ENCODE data around the gene TXNDC15. TPM values are rescaled to one million over a fixed set of nuclear protein-coding genes. Genes with fewer than 3 reads are reported as not detected.
"Not testable (repeated sequence)": the region's sequence is repeated elsewhere in the genome, so short reads cannot be mapped to it uniquely, and the experiment has no call there.

TXNDC15 gene
- total RNA-seq, 1 donor: 87.2 TPM

DNA sequence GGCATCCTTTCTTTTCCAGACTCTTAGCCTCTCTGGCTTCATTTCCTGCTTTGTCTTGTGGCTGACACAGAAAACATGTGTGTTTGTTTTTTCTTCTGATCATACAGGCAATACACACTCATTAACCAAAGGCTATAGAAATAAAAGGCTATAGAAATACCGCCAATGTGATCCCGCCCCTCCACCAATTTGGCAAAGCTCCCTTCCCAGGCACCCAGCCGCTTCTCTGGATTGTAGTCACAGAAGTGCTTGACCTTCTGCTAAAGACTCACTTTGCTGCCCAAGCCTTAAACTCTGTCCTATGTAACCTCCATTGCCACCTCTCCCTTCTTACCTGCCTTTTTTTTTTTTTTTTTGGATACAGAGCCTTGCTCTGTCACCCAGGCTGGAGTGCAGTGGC is 5.3 kb downstream of the TXNDC15 start:
- DNase-seq (ENCODE audit: insufficient read length, low spot score, missing footprints): no peak
- Histone ChIP-seq H3K27ac (ENCODE audit: low read depth, low read length) (no peak overlapping the region), H3K36me3 (ENCODE audit: insufficient read depth, low read length) (no peaks in the 10 kb centered on the region), H3K4me2 (ENCODE audit: insufficient read depth, low read length) (no peak overlapping the region), H3K27me3 (ENCODE audit: insufficient read depth, low read length) (no peaks in the 10 kb centered on the region), H3K9me3 (ENCODE audit: low read depth, low read length) (no peaks in the 10 kb centered on the region), H3K79me2 (ENCODE audit: insufficient read depth, low read length) (peaks cover 50% of the 10 kb centered on the region), H3K4me1 (ENCODE audit: insufficient read depth, low read length) (peaks cover 2% of the 10 kb centered on the region), H3K4me3 (ENCODE audit: insufficient read depth, low read length) (no peak overlapping the region), H2AFZ (ENCODE audit: low read length) (no peak overlapping the region), H4K20me1 (ENCODE audit: insufficient read depth, low read length) (peaks cover 12% of the 10 kb centered on the region)
- TF ChIP-seq, protein P1, sequence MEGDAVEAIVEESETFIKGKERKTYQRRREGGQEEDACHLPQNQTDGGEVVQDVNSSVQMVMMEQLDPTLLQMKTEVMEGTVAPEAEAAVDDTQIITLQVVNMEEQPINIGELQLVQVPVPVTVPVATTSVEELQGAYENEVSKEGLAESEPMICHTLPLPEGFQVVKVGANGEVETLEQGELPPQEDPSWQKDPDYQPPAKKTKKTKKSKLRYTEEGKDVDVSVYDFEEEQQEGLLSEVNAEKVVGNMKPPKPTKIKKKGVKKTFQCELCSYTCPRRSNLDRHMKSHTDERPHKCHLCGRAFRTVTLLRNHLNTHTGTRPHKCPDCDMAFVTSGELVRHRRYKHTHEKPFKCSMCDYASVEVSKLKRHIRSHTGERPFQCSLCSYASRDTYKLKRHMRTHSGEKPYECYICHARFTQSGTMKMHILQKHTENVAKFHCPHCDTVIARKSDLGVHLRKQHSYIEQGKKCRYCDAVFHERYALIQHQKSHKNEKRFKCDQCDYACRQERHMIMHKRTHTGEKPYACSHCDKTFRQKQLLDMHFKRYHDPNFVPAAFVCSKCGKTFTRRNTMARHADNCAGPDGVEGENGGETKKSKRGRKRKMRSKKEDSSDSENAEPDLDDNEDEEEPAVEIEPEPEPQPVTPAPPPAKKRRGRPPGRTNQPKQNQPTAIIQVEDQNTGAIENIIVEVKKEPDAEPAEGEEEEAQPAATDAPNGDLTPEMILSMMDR (IDR thresholded peaks at IDR 0.05; ENCODE audit: extremely low read depth, low read depth, low read length): no peak

- H3K4me3 ChIP-seq (ENCODE audit: insufficient read depth, low read length); H2AFZ ChIP-seq (ENCODE audit: low read length); H3K36me3 ChIP-seq (ENCODE audit: insufficient read depth, low read length); DNase-seq (ENCODE audit: insufficient read length, low spot score, missing footprints); H3K27ac ChIP-seq (ENCODE audit: low read depth, low read length); H3K4me2 ChIP-seq (ENCODE audit: insufficient read depth, low read length); H3K9me3 ChIP-seq (ENCODE audit: low read depth, low read length); H3K4me1 ChIP-seq (ENCODE audit: insufficient read depth, low read length); H3K27me3 ChIP-seq (ENCODE audit: insufficient read depth, low read length): not testable (repeated sequence)
- Histone ChIP-seq H3K79me2 (ENCODE audit: insufficient read depth, low read length) (peaks cover 57% of the 10 kb centered on the region), H4K20me1 (ENCODE audit: insufficient read depth, low read length) (peaks cover 22% of the 10 kb centered on the region)
Measured at GRCh38 chr5:134880937-134881336, 6.8 kb downstream of the TXNDC15 start.

DNA sequence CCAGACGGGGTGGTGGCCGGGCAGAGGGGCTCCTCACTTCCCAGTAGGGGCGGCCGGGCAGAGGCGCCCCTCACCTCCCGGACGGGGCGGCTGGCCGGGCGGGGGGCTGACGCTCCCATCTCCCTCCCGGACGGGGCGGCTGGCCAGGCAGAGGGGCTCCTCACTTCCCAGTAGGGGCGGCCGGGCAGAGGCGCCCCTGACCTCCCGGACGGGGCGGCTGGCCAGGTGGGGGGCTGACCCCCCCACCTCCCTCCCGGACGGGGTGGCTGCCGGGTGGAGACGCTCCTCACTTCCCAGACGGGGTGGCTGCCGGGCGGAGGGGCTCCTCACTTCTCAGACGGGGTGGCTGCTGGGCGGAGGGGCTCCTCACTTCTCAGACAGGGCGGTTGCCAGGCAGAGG is 7.5 kb downstream of the TXNDC15 start:
- H3K4me1 ChIP-seq (ENCODE audit: insufficient read depth, low read length); H3K27me3 ChIP-seq (ENCODE audit: insufficient read depth, low read length); H3K4me2 ChIP-seq (ENCODE audit: insufficient read depth, low read length); DNase-seq (ENCODE audit: insufficient read length, low spot score, missing footprints); H3K4me3 ChIP-seq (ENCODE audit: insufficient read depth, low read length); H3K36me3 ChIP-seq (ENCODE audit: insufficient read depth, low read length); H2AFZ ChIP-seq (ENCODE audit: low read length); H3K27ac ChIP-seq (ENCODE audit: low read depth, low read length); H3K9me3 ChIP-seq (ENCODE audit: low read depth, low read length): not testable (repeated sequence)
- Histone ChIP-seq H3K79me2 (ENCODE audit: insufficient read depth, low read length) (peaks cover 57% of the 10 kb centered on the region), H4K20me1 (ENCODE audit: insufficient read depth, low read length) (peaks cover 28% of the 10 kb centered on the region)

DNA sequence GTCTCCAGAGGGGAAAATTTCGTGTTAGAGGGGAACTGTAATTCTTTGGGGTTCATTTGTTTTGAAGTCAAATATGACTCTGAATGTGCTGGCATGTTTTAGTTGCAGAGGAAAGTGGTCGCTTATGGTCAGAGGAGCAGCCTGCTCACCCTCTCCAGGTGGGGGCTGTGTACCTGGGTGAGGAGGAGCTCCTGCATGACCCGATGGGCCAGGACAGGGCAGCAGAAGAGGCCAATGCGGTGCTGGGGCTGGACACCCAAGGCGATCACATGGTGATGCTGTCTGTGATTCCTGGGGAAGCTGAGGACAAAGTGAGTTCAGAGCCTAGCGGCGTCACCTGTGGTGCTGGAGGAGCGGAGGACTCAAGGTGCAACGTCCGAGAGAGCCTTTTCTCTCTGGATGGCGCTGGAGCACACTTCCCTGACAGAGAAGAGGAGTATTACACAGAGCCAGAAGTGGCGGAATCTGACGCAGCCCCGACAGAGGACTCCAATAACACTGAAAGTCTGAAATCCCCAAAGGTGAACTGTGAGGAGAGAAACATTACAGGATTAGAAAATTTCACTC is 13.5 kb downstream of the TXNDC15 start:
- DNase-seq (ENCODE audit: insufficient read length, low spot score, missing footprints): no peak
- no peak overlapping the region for H2AFZ ChIP-seq (ENCODE audit: low read length)
- H3K79me2 ChIP-seq (ENCODE audit: insufficient read depth, low read length): peaks cover 44% of the 10 kb centered on the region
- H3K4me3 ChIP-seq (ENCODE audit: insufficient read depth, low read length): no peak overlapping the region
- H3K9me3 ChIP-seq (ENCODE audit: low read depth, low read length): no peaks in the 10 kb centered on the region
- H3K4me2 ChIP-seq (ENCODE audit: insufficient read depth, low read length): no peak overlapping the region
- H3K27me3 ChIP-seq (ENCODE audit: insufficient read depth, low read length): no peaks in the 10 kb centered on the region
- no peaks in the 10 kb centered on the region for H3K4me1 ChIP-seq (ENCODE audit: insufficient read depth, low read length)
- peaks cover 23% of the 10 kb centered on the region for H4K20me1 ChIP-seq (ENCODE audit: insufficient read depth, low read length)
- H3K36me3 ChIP-seq (ENCODE audit: insufficient read depth, low read length): peaks cover 4% of the 10 kb centered on the region
- TF ChIP-seq, protein P1 (IDR thresholded peaks at IDR 0.05; ENCODE audit: extremely low read depth, low read depth, low read length): no peak
- no peak overlapping the region for H3K27ac ChIP-seq (ENCODE audit: low read depth, low read length)

DNA sequence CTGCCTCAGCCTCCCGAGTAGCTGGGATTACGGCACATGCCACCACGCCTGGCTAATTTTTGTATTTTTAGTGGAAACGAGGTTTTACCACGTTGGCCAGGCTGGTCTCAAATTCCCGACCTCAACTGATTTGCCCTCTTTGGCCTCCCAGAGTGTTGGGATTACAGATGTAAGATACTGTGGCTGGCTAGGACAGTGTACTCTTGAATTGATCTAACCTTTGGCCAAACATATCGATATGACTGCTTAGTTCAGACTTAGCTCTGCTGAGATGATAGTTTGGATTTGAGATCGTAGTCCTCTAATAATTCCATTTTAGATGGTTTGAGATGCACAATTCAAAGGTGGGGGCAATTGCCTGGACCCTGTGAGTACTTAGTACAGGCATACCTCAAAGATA is 15.2 kb downstream of the TXNDC15 start:
- TF ChIP-seq, protein P1 (IDR thresholded peaks at IDR 0.05; ENCODE audit: extremely low read depth, low read depth, low read length): no peak
- peaks cover 8% of the 10 kb centered on the region for H3K36me3 ChIP-seq (ENCODE audit: insufficient read depth, low read length)
- no peaks in the 10 kb centered on the region for H3K27me3 ChIP-seq (ENCODE audit: insufficient read depth, low read length)
- H3K9me3 ChIP-seq (ENCODE audit: low read depth, low read length): no peaks in the 10 kb centered on the region
- no peak overlapping the region for H2AFZ ChIP-seq (ENCODE audit: low read length)
- H3K4me3 ChIP-seq (ENCODE audit: insufficient read depth, low read length): no peak overlapping the region
- no peak overlapping the region for H3K4me2 ChIP-seq (ENCODE audit: insufficient read depth, low read length)
- no peak for DNase-seq (ENCODE audit: insufficient read length, low spot score, missing footprints)
- H4K20me1 ChIP-seq (ENCODE audit: insufficient read depth, low read length): peaks cover 23% of the 10 kb centered on the region
- no peaks in the 10 kb centered on the region for H3K4me1 ChIP-seq (ENCODE audit: insufficient read depth, low read length)
- peaks cover 42% of the 10 kb centered on the region for H3K79me2 ChIP-seq (ENCODE audit: insufficient read depth, low read length)
- H3K27ac ChIP-seq (ENCODE audit: low read depth, low read length): no peak overlapping the region
